CD4-positive, alpha-beta T cell (primary cell): ENCODE measurements around the gene USO1. TPM values are rescaled to one million over a fixed set of nuclear protein-coding genes. Genes with fewer than 3 reads are reported as not detected.
A peak's percentile ranks its signal among the peaks of the same experiment; 100 is the strongest.

ENCODE experiments used
- ATAC-seq: fragments of 200-7000 bp; cut with Tn5 transposase; one replicate; pipeline ENCODE4 v1.10.0; 2022; ENCODE audit warnings: mild to moderate bottlenecking; ENCODE audit not compliant: poor library complexity
- CTCF ChIA-PET: fragments of 350-600 bp; sonication (Branson Sonifier 250); formaldehyde crosslinking; loops from one replicate; lab custom pipeline; 2021; ENCODE audit warnings: antibody characterized with exemption, inconsistent platforms; lab: Charles Lee
- POLR2A ChIA-PET: fragments of 350-600 bp; sonication (Branson Sonifier 250); formaldehyde crosslinking; loops from one replicate; lab custom pipeline; 2021; ENCODE audit warnings: antibody characterized with exemption, inconsistent platforms; lab: Charles Lee
- DNase-seq, 14 experiments: peaks; one replicate each; pipeline ENCODE4 v3.0.0-alpha.2; 2013 to 2020; ENCODE audit warnings: mixed read lengths in 2 of 14
- H3K27ac ChIP-seq, 2 donors: one replicate each; pipeline versions ENCODE4 v1.5.1 to v1.7.0; 2013; ENCODE audit warnings: low read length in 2 of 2, low read depth in 1 of 2, mild to moderate bottlenecking in 1 of 2
- H3K27me3 ChIP-seq, 2 experiments: 1 replicate in 1 of 2; 2 replicates in 1 of 2; pipeline versions ENCODE4 v1.6.1 to v1.7.0; 2013; ENCODE audit warnings: low read length in 2 of 2, control low read depth in 1 of 2, mild to moderate bottlenecking in 1 of 2, moderate library complexity in 1 of 2; ENCODE audit not compliant: insufficient read depth in 2 of 2, control insufficient read depth in 1 of 2
- H3K36me3 ChIP-seq: one replicate; pipeline ENCODE4 v1.6.1; 2013; ENCODE audit warnings: low read length, control low read depth; ENCODE audit not compliant: insufficient read depth
- H3K4me1 ChIP-seq: one replicate; pipeline ENCODE4 v1.6.1; 2013; ENCODE audit warnings: low read length, control low read depth; ENCODE audit not compliant: insufficient read depth
- H3K4me3 ChIP-seq: one replicate; pipeline ENCODE4 v1.5.1; 2013; ENCODE audit warnings: mild to moderate bottlenecking, low read length, moderate library complexity
- H3K9me3 ChIP-seq, 2 experiments: 1 replicate in 1 of 2; 2 replicates in 1 of 2; pipeline versions ENCODE4 v1.6.1 to v1.7.0; 2013; ENCODE audit warnings: low read length in 2 of 2, mild to moderate bottlenecking in 2 of 2, control low read depth in 1 of 2, moderate library complexity in 1 of 2; ENCODE audit not compliant: control insufficient read depth in 1 of 2, insufficient read depth in 1 of 2
- H3K27ac Mint-ChIP-seq: one replicate; pipeline ENCODE4 v1.8.0; 2020; ENCODE audit warnings: mixed read lengths
- H3K27me3 Mint-ChIP-seq: one replicate; pipeline ENCODE4 v1.8.0; 2021; ENCODE audit warnings: mixed read lengths
- H3K36me3 Mint-ChIP-seq: one replicate; pipeline ENCODE4 v1.8.0; 2021; ENCODE audit warnings: low read depth, mixed read lengths
- H3K4me1 Mint-ChIP-seq: one replicate; pipeline ENCODE4 v1.8.0; 2021; ENCODE audit warnings: low read depth, mixed read lengths
- H3K4me3 Mint-ChIP-seq: one replicate; pipeline ENCODE4 v1.8.0; 2020; ENCODE audit warnings: mild to moderate bottlenecking, mixed read lengths
- H3K9me3 Mint-ChIP-seq: one replicate; pipeline ENCODE4 v1.8.0; 2020; ENCODE audit warnings: mixed read lengths
- CTCF ChIP-seq: fragments of 200-600 bp; IDR thresholded peaks from one replicate; pipeline ENCODE4 v1.8.0; 2022; ENCODE audit warnings: antibody characterized with exemption, mild to moderate bottlenecking
- intact Hi-C, 2 experiments: fragments of 100-400 bp; cut with DNase I in 1 of 2; cut with micrococcal nuclease in 1 of 2; formaldehyde crosslinking; loops; one replicate each; pipeline versions ENCODE4 v1.15.1 to v1.9.0; 2023 to 2025; cut with DNase I, micrococcal nuclease
- total RNA-seq, 174 experiments: library from RNA in 2 of 174; stranded (reverse) in 2 of 174; gene quantifications; one replicate each; pipeline ENCODE4 v1.2.3 and lab custom pipeline; 2021 to 2026

USO1 gene
- total RNA-seq, 2 experiments from 2014 or later = 10.5 to 10.9 TPM

DNA sequence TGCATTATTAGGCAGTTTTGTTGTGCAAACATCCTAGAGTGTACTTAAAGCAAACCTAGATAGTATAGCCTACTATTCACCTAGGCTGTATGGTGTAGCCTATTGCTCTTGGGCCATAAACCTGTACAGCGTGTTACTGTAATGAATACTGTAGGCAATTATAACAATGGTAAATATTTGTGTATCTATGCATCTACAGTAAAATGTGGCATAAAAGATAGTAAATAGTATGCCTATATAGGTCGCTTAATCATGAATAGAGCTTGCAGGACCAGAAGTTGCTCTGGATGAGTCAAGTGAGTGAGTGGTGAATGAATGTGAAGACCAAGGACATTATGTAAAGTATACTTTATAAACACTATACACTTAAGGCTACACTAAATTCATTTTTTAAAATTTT is 16.6 kb downstream of the USO1 start:
- no peak overlapping the region for H3K27ac Mint-ChIP-seq
- H3K4me3 ChIP-seq = no peak overlapping the region
- H3K27ac ChIP-seq = no peak overlapping the region
- intact Hi-C loops = no loop called here
- H3K27me3 Mint-ChIP-seq = no peaks in the 10 kb centered on the region
- H3K9me3 Mint-ChIP-seq = no peaks in the 10 kb centered on the region
- no peak for TF ChIP-seq CTCF
- H3K36me3 ChIP-seq = no peaks in the 10 kb centered on the region
- no peaks in the 10 kb centered on the region for H3K4me1 ChIP-seq
- ATAC-seq (no peak), DNase-seq (no peak)
- no peaks in the 10 kb centered on the region for H3K27me3 ChIP-seq
- no peak overlapping the region for H3K4me3 Mint-ChIP-seq
- peaks cover 32% of the 10 kb centered on the region for H3K4me1 Mint-ChIP-seq
- H3K9me3 ChIP-seq = no peaks in the 10 kb centered on the region
- peaks cover 20% of the 10 kb centered on the region for H3K36me3 Mint-ChIP-seq
- POLR2A ChIA-PET = interaction anchor here (1.4 kb wide), 1 partner anchor 17 kb away, joined by 5 read pairs; the partner anchor contains the start of gene USO1
- CTCF ChIA-PET = interaction anchor here (0.7 kb wide), 1 partner anchor 28 kb away, joined by 4 read pairs; no protein-coding TSS in a partner anchor

DNA sequence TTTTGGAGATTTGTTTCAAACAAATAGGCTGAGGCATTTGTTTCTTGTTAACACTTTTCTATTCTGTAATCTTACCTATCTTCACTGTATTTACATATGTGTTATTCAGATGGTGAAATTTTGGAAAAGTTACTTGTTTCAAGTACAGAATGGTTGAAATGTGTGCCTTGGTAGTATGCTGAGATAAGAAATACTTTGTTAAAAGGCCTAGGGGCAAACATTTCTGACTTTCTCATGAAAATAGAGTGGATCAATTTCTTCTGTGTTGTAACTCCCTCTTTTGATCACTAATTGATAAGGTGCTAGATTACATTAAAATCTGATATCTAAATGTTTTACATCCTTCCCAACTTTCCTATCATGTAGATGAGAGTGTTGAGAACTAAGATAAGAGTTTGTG is 18.1 kb downstream of the USO1 start:
- ChIA-PET CTCF (no interaction called here), POLR2A (no interaction called here)
- intact Hi-C loops = no loop called here
- no peak overlapping the region for H3K27ac Mint-ChIP-seq
- DNase-seq (no peak), ATAC-seq (no peak)
- H3K27me3 Mint-ChIP-seq = no peaks in the 10 kb centered on the region
- H3K4me1 Mint-ChIP-seq = peaks cover 28% of the 10 kb centered on the region
- Histone ChIP-seq H3K27me3 (no peaks in the 10 kb centered on the region), H3K36me3 (no peaks in the 10 kb centered on the region), H3K27ac (no peak overlapping the region), H3K4me1 (no peaks in the 10 kb centered on the region), H3K9me3 (no peaks in the 10 kb centered on the region), H3K4me3 (no peak overlapping the region)
- peaks cover 18% of the 10 kb centered on the region for H3K36me3 Mint-ChIP-seq
- H3K4me3 Mint-ChIP-seq = no peak overlapping the region
- H3K9me3 Mint-ChIP-seq = no peaks in the 10 kb centered on the region
- no peak for TF ChIP-seq CTCF

DNA sequence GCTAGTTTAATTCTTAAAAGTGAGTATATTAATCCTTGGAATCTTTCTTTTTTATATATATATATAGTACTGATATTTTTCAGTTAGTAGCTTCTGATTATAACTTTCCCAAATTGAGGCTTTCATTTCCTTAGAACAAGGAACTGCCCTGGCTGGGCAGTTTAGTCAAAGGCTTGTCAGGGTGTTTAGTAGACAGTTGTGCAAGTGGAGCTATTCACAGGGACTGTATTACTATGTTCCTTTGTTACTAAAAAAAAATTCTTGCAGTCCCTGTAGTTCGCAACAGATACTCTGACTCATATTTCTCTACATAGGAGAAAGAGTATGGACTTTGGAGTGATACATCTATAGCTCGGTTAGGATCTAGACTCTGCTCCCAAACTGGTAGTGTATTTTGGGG is 20.8 kb downstream of the USO1 start:
- Histone ChIP-seq H3K27me3 (no peaks in the 10 kb centered on the region), H3K4me3 (no peak overlapping the region), H3K27ac (no peak overlapping the region), H3K36me3 (peaks cover 5% of the 10 kb centered on the region), H3K4me1 (no peaks in the 10 kb centered on the region), H3K9me3 (no peaks in the 10 kb centered on the region)
- ChIA-PET CTCF (interaction anchor here (1.3 kb wide), 1 partner anchor 232 kb away, joined by 3 read pairs; no protein-coding TSS in a partner anchor), POLR2A (no interaction called here)
- H3K27ac Mint-ChIP-seq = no peak overlapping the region
- TF ChIP-seq CTCF = no peak
- peaks cover 15% of the 10 kb centered on the region for H3K36me3 Mint-ChIP-seq
- ATAC-seq (no peak), DNase-seq (peak in 1 of 14 experiments; percentile 7)
- intact Hi-C loops = no loop called here
- H3K4me1 Mint-ChIP-seq = peaks cover 28% of the 10 kb centered on the region
- no peak overlapping the region for H3K4me3 Mint-ChIP-seq
- H3K9me3 Mint-ChIP-seq = no peaks in the 10 kb centered on the region
- no peaks in the 10 kb centered on the region for H3K27me3 Mint-ChIP-seq
